Stimulated activated CD8-positive, alpha-beta memory T cell treated with anti-CD3 and anti-CD28 coated beads, Interleukin-15, amount 100 ng/mL, for 24 hours (primary cell): ENCODE data around the gene PKD1L1.
"Not testable (repeated sequence)": the region's sequence is repeated elsewhere in the genome, so short reads cannot be mapped to it uniquely, and the experiment has no call there.

Experiments used
- DNase-seq: peaks from one replicate; pipeline ENCODE4 v3.0.0-alpha.2; 2020; ENCODE audit warnings: low read depth

PKD1L1 gene

GRCh38 chr7:47962262-47962661 lies 14.0 kb upstream of the PKD1L1 start:
- DNase-seq = no peak

GRCh38 chr7:47957156-47957555 lies 8.9 kb upstream of the PKD1L1 start:
- DNase-seq = no peak

GRCh38 chr7:47956220-47956619 lies 8.0 kb upstream of the PKD1L1 start:
- no peak for DNase-seq

- DNase-seq = no peak
These were observed 6.1 kb upstream of the PKD1L1 start for GRCh38 chr7:47954231-47954911.

GRCh38 chr7:47953822-47954221 lies 5.6 kb upstream of the PKD1L1 start:
- DNase-seq = no peak

- DNase-seq = no peak
These were observed 4.0 kb upstream of the PKD1L1 start for GRCh38 chr7:47952224-47952623.

GRCh38 chr7:47951374-47951773 lies 3.1 kb upstream of the PKD1L1 start:
- no peak for DNase-seq

GRCh38 chr7:47950714-47951113 lies 2.4 kb upstream of the PKD1L1 start:
- DNase-seq = no peak

GRCh38 chr7:47949703-47950102 lies 1.4 kb upstream of the PKD1L1 start:
- no peak for DNase-seq

GRCh38 chr7:47947355-47947749 lies 914 bp downstream of the PKD1L1 start:
- DNase-seq = no peak

GRCh38 chr7:47946581-47947354 lies 1.5 kb downstream of the PKD1L1 start:
- no peak for DNase-seq

GRCh38 chr7:47945261-47946015 lies 2.8 kb downstream of the PKD1L1 start:
- peak; percentile 48 for DNase-seq

- no peak for DNase-seq
These were observed 3.6 kb downstream of the PKD1L1 start for GRCh38 chr7:47944536-47945260.

GRCh38 chr7:47943676-47944474 lies 4.4 kb downstream of the PKD1L1 start:
- DNase-seq = no peak

GRCh38 chr7:47942651-47943050 lies 5.6 kb downstream of the PKD1L1 start:
- DNase-seq = not testable (repeated sequence)

- no peak for DNase-seq
These were observed 6.1 kb downstream of the PKD1L1 start for GRCh38 chr7:47942132-47942531.

GRCh38 chr7:47941136-47941844 lies 7.0 kb downstream of the PKD1L1 start:
- no peak for DNase-seq

GRCh38 chr7:47940088-47941013 lies 7.9 kb downstream of the PKD1L1 start:
- DNase-seq = no peak

GRCh38 chr7:47939425-47940036 lies 8.7 kb downstream of the PKD1L1 start:
- no peak for DNase-seq
